NT2/D1 (cell line): ENCODE results near the gene CBR3.

Experiments used
- YY1 ChIP-seq: IDR thresholded peaks from 2 replicates; pipeline ENCODE4 v1.6.1; 2011; ENCODE audit not compliant: insufficient read length, insufficient read depth
- ZNF274 ChIP-seq: IDR thresholded peaks from 2 replicates; pipeline ENCODE4 v1.6.1; 2011; ENCODE audit warnings: mild to moderate bottlenecking, low read depth, low read length

- no peak for TF ChIP-seq YY1
- TF ChIP-seq ZNF274, result no peak
Measured at GRCh38 chr21:36126621-36127110, 8.2 kb upstream of the CBR3 start.
